Lower leg skin (tissue), 4 donors: ENCODE data around the gene NUP88. TPM values are rescaled to one million over a fixed set of nuclear protein-coding genes. Genes with fewer than 3 reads are reported as not detected.

Source experiments
- DNase-seq, 2 donors: peaks; one replicate each; pipeline ENCODE4 v3.0.0-alpha.2; 2019; ENCODE audit warnings: low spot score in 2 of 2
- H3K4me3 ChIP-seq: fragments of 200-600 bp; sonication (generic); 2 replicates; pipeline ENCODE4 v1.5.1; 2017; ENCODE audit warnings: mild to moderate bottlenecking, low read depth; ENCODE audit not compliant: poor library complexity, severe bottlenecking
- POLR2A ChIP-seq, 2 donors: fragments of 450-650 bp; IDR thresholded peaks; one replicate each; pipeline ENCODE4 v1.6.1; 2016 to 2017; ENCODE audit warnings: antibody characterized with exemption in 2 of 2, mild to moderate bottlenecking in 1 of 2, moderate library complexity in 1 of 2
- WGBS, 2 donors: methylation state at CpG; one replicate each; pipeline ENCODE4 v1.1.5; 2018; 5-methylcytosine and 5-hydroxymethylcytosine counted together
- intact Hi-C: fragments of 100-400 bp; cut with DNase I; formaldehyde crosslinking; loops from one replicate; pipeline ENCODE4 v1.15.0; 2023; ENCODE audit warnings: low total_unique reads
- total RNA-seq, 4 donors: library from RNA; depleted of rRNA; stranded (reverse); fragments of >200 nt; gene quantifications; one replicate each; pipeline ENCODE4 v1.1.0, GENCODE V29; 2016
- TF ChIP-seq, protein P1 (sequence below), 3 donors: fragments of 450-650 bp; IDR thresholded peaks; one replicate each; pipeline ENCODE4 v1.5.1; 2016; ENCODE audit warnings: antibody characterized with exemption in 3 of 3, mild to moderate bottlenecking in 3 of 3, moderate library complexity in 2 of 3

The NUP88 gene
- total RNA-seq, 4 donors from 2014 or later, result 64.7 to 80.1 (median 74.2) TPM

DNA sequence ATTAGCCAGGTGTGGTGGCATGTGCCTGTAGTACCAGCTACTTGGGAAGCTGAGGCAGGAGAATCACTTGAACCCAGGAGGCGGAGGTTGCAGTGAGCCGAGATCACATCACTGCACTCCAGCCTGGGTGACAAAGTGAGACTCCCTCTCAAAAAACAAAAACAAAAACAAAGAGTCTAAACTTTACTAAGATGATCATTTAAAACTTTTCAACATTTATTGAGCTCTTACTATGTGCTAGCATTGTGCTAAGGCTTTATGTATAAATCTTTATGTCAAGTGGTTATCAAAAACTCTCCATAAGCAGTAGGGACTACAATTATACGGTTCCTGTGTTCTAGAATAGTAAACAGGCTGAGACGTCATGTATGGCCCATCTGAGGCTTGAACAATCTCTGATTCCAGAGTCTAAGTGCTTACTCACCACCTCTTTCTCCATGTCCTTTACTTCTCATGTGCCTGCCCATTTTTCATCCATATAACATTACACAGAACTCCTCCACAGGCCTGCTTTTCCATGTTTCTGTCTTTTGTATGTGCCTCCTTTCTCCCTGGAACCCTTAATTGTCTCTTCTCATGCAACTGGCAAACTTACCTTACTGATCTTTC is 66.7 kb downstream of the NUP88 start:
- WGBS, 2 donors, result 93 to 95% methylated on average over 4 of the region's 4 CpGs
- no peak overlapping the region for H3K4me3 ChIP-seq
- TF ChIP-seq POLR2A (IDR thresholded peaks at IDR 0.05), result no peak
- TF ChIP-seq, protein P1, sequence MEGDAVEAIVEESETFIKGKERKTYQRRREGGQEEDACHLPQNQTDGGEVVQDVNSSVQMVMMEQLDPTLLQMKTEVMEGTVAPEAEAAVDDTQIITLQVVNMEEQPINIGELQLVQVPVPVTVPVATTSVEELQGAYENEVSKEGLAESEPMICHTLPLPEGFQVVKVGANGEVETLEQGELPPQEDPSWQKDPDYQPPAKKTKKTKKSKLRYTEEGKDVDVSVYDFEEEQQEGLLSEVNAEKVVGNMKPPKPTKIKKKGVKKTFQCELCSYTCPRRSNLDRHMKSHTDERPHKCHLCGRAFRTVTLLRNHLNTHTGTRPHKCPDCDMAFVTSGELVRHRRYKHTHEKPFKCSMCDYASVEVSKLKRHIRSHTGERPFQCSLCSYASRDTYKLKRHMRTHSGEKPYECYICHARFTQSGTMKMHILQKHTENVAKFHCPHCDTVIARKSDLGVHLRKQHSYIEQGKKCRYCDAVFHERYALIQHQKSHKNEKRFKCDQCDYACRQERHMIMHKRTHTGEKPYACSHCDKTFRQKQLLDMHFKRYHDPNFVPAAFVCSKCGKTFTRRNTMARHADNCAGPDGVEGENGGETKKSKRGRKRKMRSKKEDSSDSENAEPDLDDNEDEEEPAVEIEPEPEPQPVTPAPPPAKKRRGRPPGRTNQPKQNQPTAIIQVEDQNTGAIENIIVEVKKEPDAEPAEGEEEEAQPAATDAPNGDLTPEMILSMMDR (IDR thresholded peaks at IDR 0.05), result no peak
- DNase-seq, result no peak
- intact Hi-C loops, result no loop called here

DNA sequence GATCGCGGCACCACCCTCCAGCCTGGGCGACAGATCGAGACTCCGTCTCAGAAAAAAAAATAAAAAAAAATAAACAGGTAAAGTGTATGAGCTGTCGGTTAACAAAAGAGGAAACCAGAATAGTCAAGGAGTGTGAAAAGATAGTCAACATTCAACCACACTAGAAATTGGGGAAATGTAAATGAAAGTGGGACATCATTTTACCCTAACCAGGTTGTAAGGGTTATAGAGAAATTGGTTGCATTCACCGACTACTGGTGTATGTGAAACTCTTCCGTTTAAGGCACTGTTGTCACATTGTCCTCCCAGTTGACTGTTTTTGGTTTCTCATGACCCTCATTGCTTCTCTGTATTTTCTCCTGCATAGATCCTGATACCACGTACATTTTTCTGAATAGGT is 74.5 kb downstream of the NUP88 start:
- no peak overlapping the region for H3K4me3 ChIP-seq
- no peak for DNase-seq
- 95% methylated on average over 9 of the region's 9 CpGs for WGBS, 2 donors
- TF ChIP-seq, protein P1 (IDR thresholded peaks at IDR 0.05), result no peak
- TF ChIP-seq POLR2A (IDR thresholded peaks at IDR 0.05), result no peak
- intact Hi-C loops, result no loop called here

Other genes starting within 250 kb of the NUP88 start
- 1 to 10 TPM; 2.4 to 5.0 (median 3.8) TPM for gene ZNF594, start 227.8 kb downstream of the NUP88 start, total RNA-seq
- under 1 TPM in 3 of 4 donors, not detected in 1; 0.46 to 0.97 (median 0.71) TPM for gene SCIMP, start 184.8 kb downstream of the NUP88 start, total RNA-seq
- gene RABEP1, start 137.4 kb downstream of the NUP88 start, total RNA-seq, result 10 to 100 TPM; 16.5 to 27.4 (median 25.4) TPM
- gene RPAIN, start 520 bp upstream of the NUP88 start, total RNA-seq, result 10 to 100 TPM; 17.4 to 68.0 (median 41.3) TPM
- gene C1QBP, start 19.5 kb upstream of the NUP88 start, total RNA-seq, result 100 to 1,000 TPM in 3 of 4 donors, 10 to 100 TPM in 1; 89.4 to 153 (median 119) TPM
- 10 to 100 TPM; 10.2 to 10.9 (median 10.4) TPM for gene DHX33, start 49.3 kb upstream of the NUP88 start, total RNA-seq
- gene DERL2, start 66.5 kb upstream of the NUP88 start, total RNA-seq, result 10 to 100 TPM; 21.1 to 50.1 (median 25.7) TPM
- gene MIS12, start 66.9 kb upstream of the NUP88 start, total RNA-seq, result 10 to 100 TPM in 1 of 4 donors, 1 to 10 TPM in 3; 6.7 to 10.3 (median 9.5) TPM
- 100 to 1,000 TPM in 1 of 4 donors, 10 to 100 TPM in 3; 55.5 to 163 (median 68.9) TPM for gene NLRP1, start 164.8 kb upstream of the NUP88 start, total RNA-seq